GM12878 (cell line): ENCODE data around the gene PPT2. TPM values are rescaled to one million over a fixed set of nuclear protein-coding genes. Genes with fewer than 3 reads are reported as not detected.
A peak's percentile ranks its signal among the peaks of the same experiment; 100 is the strongest.

ENCODE experiments used
- ATAC-seq: fragments of 200-7000 bp; cut with Tn5 transposase; 3 replicates; pipeline ENCODE4 v1.9.1; 2020; ENCODE audit warnings: mild to moderate bottlenecking, moderate library complexity
- BruUV-seq: library from RNA; stranded (reverse); fragments of 400-500 nt; replicated peaks from 2 replicates; lab custom pipeline; 2021; lab: Mats Ljungman, UMichigan
- CTCF ChIA-PET: fragments of 300-600 bp; sonication (Branson Sonifier 250); formaldehyde crosslinking; extraction: SDS; loops from one replicate; lab custom pipeline; 2021; ENCODE audit warnings: inconsistent platforms; lab: Yijun Ruan, JAX
- POLR2A ChIA-PET: fragments of 350-600 bp; formaldehyde crosslinking; extraction: SDS; loops from one replicate; lab custom pipeline; 2021; ENCODE audit warnings: inconsistent platforms; lab: Charles Lee
- RAD21 ChIA-PET: fragments of 300-600 bp; sonication (Branson Sonifier 250); formaldehyde crosslinking; loops from one replicate; lab custom pipeline; 2023; ENCODE audit warnings: antibody characterized with exemption; ENCODE audit not compliant: unreplicated experiment; lab: Charles Lee
- SMC1A ChIA-PET: fragments of 300-600 bp; sonication (Branson Sonifier 250); formaldehyde crosslinking; loops from one replicate; lab custom pipeline; 2023; ENCODE audit not compliant: unreplicated experiment, uncharacterized antibody; lab: Charles Lee
- DNase-seq: peaks from one replicate; pipeline ENCODE4 v3.0.0-alpha.2; 2011; ENCODE audit warnings: low read depth, low spot score
- FAIRE-seq: peaks from 3 replicates; lab custom pipeline; 2011; peaks lifted over from hg19 to GRCh38; lab: Jason Lieb, UNC
- H2AFZ ChIP-seq: 2 replicates; pipeline ENCODE4 v1.6.0; 2011; ENCODE audit warnings: low read depth, low read length, control low read depth; ENCODE audit not compliant: control insufficient read depth
- H3K27ac ChIP-seq: 2 replicates; pipeline ENCODE4 v1.5.1; 2011; ENCODE audit warnings: control low read depth; ENCODE audit not compliant: control insufficient read depth, insufficient read depth
- H3K27me3 ChIP-seq, 2 experiments: replicated peaks in 1 of 2; 2 replicates each; pipeline versions ENCODE4 v1.6.0 to v1.6.1; 2011; ENCODE audit warnings: low read length in 1 of 2; ENCODE audit not compliant: control insufficient read depth in 2 of 2, insufficient read depth in 2 of 2
- H3K36me3 ChIP-seq, 2 experiments: 2 replicates each; pipeline ENCODE4 v1.5.1; 2011; ENCODE audit warnings: low read length in 1 of 2; ENCODE audit not compliant: control insufficient read depth in 2 of 2, insufficient read depth in 2 of 2
- H3K4me1 ChIP-seq: 2 replicates; pipeline ENCODE4 v1.6.1; 2011; ENCODE audit warnings: mild to moderate bottlenecking, low read length, moderate library complexity, mixed read lengths; ENCODE audit not compliant: control insufficient read depth, insufficient read depth
- H3K4me2 ChIP-seq: 2 replicates; pipeline ENCODE4 v1.6.0; 2011; ENCODE audit warnings: control low read depth; ENCODE audit not compliant: control insufficient read depth, insufficient read depth
- H3K4me3 ChIP-seq: fragments of 200-600 bp; sonication (generic); 2 replicates; pipeline ENCODE4 v1.5.1; 2016
- H3K79me2 ChIP-seq: 2 replicates; pipeline ENCODE4 v1.6.0; 2011; ENCODE audit warnings: low read length; ENCODE audit not compliant: control insufficient read depth, insufficient read depth
- H3K9ac ChIP-seq: 2 replicates; pipeline ENCODE4 v1.8.0; 2011; ENCODE audit warnings: low read length, control low read depth, mixed read lengths; ENCODE audit not compliant: control insufficient read depth, insufficient read depth
- H3K9me3 ChIP-seq: replicated peaks from 3 replicates; pipeline ENCODE4 v1.5.1; 2011; ENCODE audit warnings: mild to moderate bottlenecking, low read length; ENCODE audit not compliant: control insufficient read depth, insufficient read depth
- H4K20me1 ChIP-seq: 2 replicates; pipeline ENCODE4 v1.6.0; 2011; ENCODE audit not compliant: control insufficient read depth, insufficient read depth
- BHLHE40 ChIP-seq, 2 experiments: fragments of 450-650 bp in 1 of 2; IDR thresholded peaks; 2 replicates each; pipeline ENCODE4 v1.6.1; 2011 to 2017; ENCODE audit warnings: low read depth in 2 of 2, borderline replicate concordance in 1 of 2, improper control_type of control experiment in 1 of 2, low read length in 1 of 2, mild to moderate bottlenecking in 1 of 2
- IKZF1 ChIP-seq: fragments of 450-650 bp; conservative IDR thresholded peaks from 2 replicates; pipeline ENCODE4 v1.6.1; 2017; ENCODE audit warnings: antibody characterized with exemption, mild to moderate bottlenecking
- YBX1 ChIP-seq: fragments of 450-650 bp; IDR thresholded peaks from 2 replicates; pipeline ENCODE4 v1.6.1; 2016; ENCODE audit warnings: antibody characterized with exemption
- ZBED1 ChIP-seq: IDR thresholded peaks from 2 replicates; pipeline ENCODE4 v1.6.1; 2016; ENCODE audit warnings: borderline replicate concordance
- WGBS: methylation state at CpG from one replicate; pipeline ENCODE4 v1.1.6; 2016; ENCODE audit warnings: low lambda C conversion rate; ENCODE audit not compliant: insufficient replicate concordance, insufficient coverage; ENCODE audit errors: missing lambda C conversion rate; 5-methylcytosine and 5-hydroxymethylcytosine counted together
- in situ Hi-C: fragments of 300-500 bp; cut with MboI; formaldehyde crosslinking; loops from 9 replicates; pipeline ENCODE4 v1.14.3; 2018; ENCODE audit warnings: mixed read lengths
- intact Hi-C: fragments of 100-400 bp; cut with micrococcal nuclease; formaldehyde crosslinking; loops from one replicate; pipeline ENCODE4 v1.14.2; 2022; ENCODE audit not compliant: unreplicated experiment
- polyA plus RNA-seq, 11 experiments: library from polyadenylated mRNA; depleted of rRNA in 4 of 11; unstranded in 6 of 11; stranded (reverse) in 5 of 11; fragments of >200 nt; fragmentation: Nextera tagmentation in 4 of 11; fragmentation: Illumina TruSeq in 1 of 11; extraction: Ambion mirVana in 4 of 11; extraction: Trizol in 1 of 11; gene quantifications; 1 replicate in 1 of 11; 2 replicates in 10 of 11; pipeline versions ENCODE4 v1.2.1 to v1.2.3, GENCODE V29; 2011 to 2016; ENCODE audit warnings: inconsistent platforms in 2 of 11, missing spikeins in 2 of 11, low read depth in 1 of 11
- total RNA-seq, 4 experiments: library from RNA; depleted of rRNA in 3 of 4; stranded (reverse); fragments of >200 nt in 3 of 4; fragmentation: Illumina TruSeq in 1 of 4; extraction: Trizol in 1 of 4; gene quantifications; 2 replicates each; pipeline versions ENCODE4 v1.2.1 to v1.2.3, GENCODE V29; 2013 to 2021

The PPT2 gene
- total and polyA plus RNA-seq, 10 of the 15 experiments (the other 5 are each of a cell fraction or from before 2014, with no cell fraction given), result 1.3 to 25.5 (median 5.5) TPM

GRCh38 chr6:32175711-32176475 lies 22.0 kb downstream of the PPT2 start, which contains the start of gene AGPAT1 (continued):
- peak in 1 of 2 experiments; percentile 9; a peak in 1 of 4 replicates for TF ChIP-seq BHLHE40 (IDR thresholded peaks at IDR 0.05; ENCODE audit: borderline replicate concordance in 1 of 2, low read depth in 2 of 2, low read length in 1 of 2)

GRCh38 chr6:32176476-32177182 lies 22.7 kb downstream of the PPT2 start:
- Histone ChIP-seq H3K27me3 (no peaks in the 10 kb centered on the region), H3K9ac (peak overlapping the region; percentile 62), H3K4me1 (peaks cover 10% of the 10 kb centered on the region), H3K27ac (peak overlapping the region; percentile 79), H3K79me2 (peaks cover 22% of the 10 kb centered on the region), H3K36me3 (no peaks in the 10 kb centered on the region; a peak in 1 of 4 replicates), H3K9me3 (no peaks in the 10 kb centered on the region), H2AFZ (peak overlapping the region; percentile 78), H4K20me1 (no peaks in the 10 kb centered on the region), H3K4me2 (peak overlapping the region; percentile 65), H3K4me3 (peak overlapping the region; percentile 64)
- intact Hi-C loops (loop anchor here (2.0 kb wide), 2 partner anchors 14 to 58 kb away; partner anchors contain the start of gene PBX2), in situ Hi-C loops (no loop called here)
- WGBS, result 51% methylated on average over 5 of the region's 5 CpGs
- FAIRE-seq (no peak), ATAC-seq (no peak), DNase-seq (no peak)
- BruUV-seq, result no TSS peak
- RAD21 ChIA-PET, result interaction anchor here (1.4 to 2.6 kb wide), 4 partner anchors 13 to 48 kb away, joined by 5 to 21 read pairs (median 11); partner anchors contain the start of genes ATF6B, GPSM3 and PBX2
- CTCF ChIA-PET, result interaction anchor here (0.9 to 1.8 kb wide), 9 partner anchors 9 to 60 kb away, joined by 3 to 6 read pairs (median 4); partner anchors contain the start of gene GPSM3
- TF ChIP-seq ZBED1, result 0 out of 2 replicates have a peak, but pooled peaks have one; percentile 28
- no peak for TF ChIP-seq IKZF1
- peak; percentile 4 for TF ChIP-seq YBX1
- SMC1A ChIA-PET, result interaction anchor here (1.0 to 4.2 kb wide), 5 partner anchors 15 to 349 kb away, joined by 3 to 41 read pairs (median 13); partner anchors contain the start of genes ATF6B, FKBPL, GPSM3 and HSPA1B
- POLR2A ChIA-PET, result interaction anchor here (0.5 to 5.7 kb wide), 10 partner anchors 13 to 1562 kb away, joined by 3 to 123 read pairs (median 4); partner anchors contain the start of genes ATF6B, FKBPL, GPSM3 and PBX2
